Measurements from ENCODE around the gene FNDC3B. TPM values are rescaled to one million over a fixed set of nuclear protein-coding genes. Genes with fewer than 3 reads are reported as not detected.

FNDC3B gene
- total RNA-seq, 4 donors from 2014 or later = 59.8 to 72.6 (median 65.6) TPM

DNA sequence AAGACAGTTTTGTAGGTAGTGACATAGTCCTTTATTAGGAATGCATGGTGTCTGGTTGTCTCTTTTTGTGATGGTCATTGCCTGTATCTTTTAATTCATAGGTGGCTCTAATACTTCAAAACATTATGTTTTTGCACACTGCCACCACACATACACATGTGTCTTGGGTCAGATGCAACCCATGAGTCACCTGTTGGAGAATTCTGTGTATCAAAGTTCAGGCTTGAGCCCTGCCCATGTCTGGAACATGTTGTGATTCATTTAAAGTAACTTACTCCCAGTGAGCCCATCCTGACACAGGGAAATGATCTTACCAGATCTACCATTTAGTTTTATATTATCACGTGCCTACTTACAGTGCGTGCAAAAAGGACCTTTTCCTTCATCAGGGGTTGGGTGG, 266.2 kb downstream of the FNDC3B start:
- no peaks in the 10 kb centered on the region for H3K27me3 ChIP-seq
- H3K9me3 ChIP-seq = no peaks in the 10 kb centered on the region
- intact Hi-C loops (cut with DNase I) = no loop called here
- H3K4me3 ChIP-seq = no peak overlapping the region
- H3K27ac ChIP-seq (replicated peaks in 1 of 4) = no peak overlapping the region
- peaks cover 0 to 11% (median 4%) of the 10 kb centered on the region in 4 donors for H3K4me1 ChIP-seq
- peaks cover 9 to 68% (median 36%) of the 10 kb centered on the region in 4 donors for H3K36me3 ChIP-seq
- no peak for DNase-seq (ENCODE audit: extremely low spot score)
- 89% methylated on average over 2 of the region's 2 CpGs for WGBS
- TF ChIP-seq EP300 (IDR thresholded peaks at IDR 0.05) (no peak), CTCF (IDR thresholded peaks at IDR 0.05) (no peak), POLR2A (IDR thresholded peaks at IDR 0.05; ENCODE audit: low read depth) (no peak), POLR2AphosphoS5 (IDR thresholded peaks at IDR 0.05) (no peak)

DNA sequence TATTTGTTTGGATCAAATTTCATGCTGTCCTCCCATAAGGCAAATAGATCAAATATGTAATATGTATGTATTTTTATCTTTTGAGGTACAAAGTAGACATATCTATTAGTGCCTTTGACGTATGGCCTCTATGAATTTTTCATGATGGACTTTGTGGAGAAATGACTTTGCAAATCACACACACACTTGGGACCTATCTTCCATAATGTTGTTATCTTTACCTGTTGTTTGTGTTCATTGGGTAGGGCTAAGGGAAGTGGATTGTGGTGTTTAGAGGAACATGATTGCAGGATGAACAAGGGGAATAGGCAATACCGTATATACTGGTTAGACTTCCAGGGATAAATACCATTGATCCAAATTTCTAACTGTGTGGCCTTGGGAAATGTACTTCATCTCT, 266.6 kb downstream of the FNDC3B start:
- H3K4me3 ChIP-seq = no peak overlapping the region
- H3K36me3 ChIP-seq = peaks cover 11 to 68% (median 40%) of the 10 kb centered on the region in 4 donors
- H3K4me1 ChIP-seq = peaks cover 0 to 11% (median 4%) of the 10 kb centered on the region in 4 donors
- no peak for TF ChIP-seq POLR2AphosphoS5 (IDR thresholded peaks at IDR 0.05)
- no peak for TF ChIP-seq CTCF (IDR thresholded peaks at IDR 0.05)
- TF ChIP-seq POLR2A (IDR thresholded peaks at IDR 0.05; ENCODE audit: low read depth) = no peak
- TF ChIP-seq EP300 (IDR thresholded peaks at IDR 0.05) = no peak
- DNase-seq (ENCODE audit: extremely low spot score) = no peak
- 98% methylated on average over 2 of the region's 2 CpGs for WGBS
- no peaks in the 10 kb centered on the region for H3K27me3 ChIP-seq
- H3K27ac ChIP-seq (replicated peaks in 1 of 4) = no peak overlapping the region
- no peaks in the 10 kb centered on the region for H3K9me3 ChIP-seq
- intact Hi-C loops (cut with DNase I) = no loop called here

- Histone ChIP-seq H3K27me3 (no peaks in the 10 kb centered on the region), H3K4me1 (peaks cover 3 to 16% (median 5%) of the 10 kb centered on the region in 4 donors), H3K27ac (replicated peaks in 1 of 4) (no peak overlapping the region), H3K4me3 (no peak overlapping the region), H3K9me3 (no peaks in the 10 kb centered on the region), H3K36me3 (peaks cover 17 to 71% (median 48%) of the 10 kb centered on the region in 4 donors)
- WGBS = 96% methylated on average over 5 of the region's 5 CpGs
- TF ChIP-seq POLR2AphosphoS5 (IDR thresholded peaks at IDR 0.05) (no peak), CTCF (IDR thresholded peaks at IDR 0.05) (no peak), EP300 (IDR thresholded peaks at IDR 0.05) (no peak), POLR2A (IDR thresholded peaks at IDR 0.05; ENCODE audit: low read depth) (no peak)
- intact Hi-C loops (cut with DNase I) = no loop called here
- DNase-seq (ENCODE audit: extremely low spot score) = no peak
These were observed 267.8 kb downstream of the FNDC3B start for GRCh38 chr3:172307141-172307560.

DNA sequence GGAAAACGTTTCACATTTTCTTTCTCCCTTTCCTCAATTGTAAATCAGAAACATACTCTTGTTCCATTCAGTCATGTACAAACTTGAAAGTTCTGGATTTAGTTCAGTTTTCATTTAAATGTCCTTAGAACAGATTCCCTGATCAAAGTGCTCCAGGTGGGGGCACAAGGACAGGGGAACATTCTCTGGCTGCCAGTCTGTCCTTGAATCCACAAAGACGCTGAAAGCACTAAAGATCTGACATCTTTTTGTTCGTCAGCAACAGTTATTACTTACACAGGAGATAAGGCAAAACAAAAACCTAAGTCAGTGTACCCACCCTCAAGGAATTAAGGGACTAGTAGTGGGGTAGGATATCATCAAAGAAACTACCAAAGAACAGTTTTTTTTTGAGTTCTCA, 269.7 kb downstream of the FNDC3B start:
- DNase-seq (ENCODE audit: extremely low spot score) = no peak
- H3K27ac ChIP-seq (replicated peaks in 1 of 4) = no peak overlapping the region
- 73% methylated on average over 3 of the region's 3 CpGs for WGBS
- no peak for TF ChIP-seq POLR2A (IDR thresholded peaks at IDR 0.05; ENCODE audit: low read depth)
- no peak for TF ChIP-seq POLR2AphosphoS5 (IDR thresholded peaks at IDR 0.05)
- TF ChIP-seq EP300 (IDR thresholded peaks at IDR 0.05) = no peak
- TF ChIP-seq CTCF (IDR thresholded peaks at IDR 0.05) = no peak
- peaks cover 7 to 23% (median 23%) of the 10 kb centered on the region in 4 donors for H3K4me1 ChIP-seq
- H3K4me3 ChIP-seq = no peak overlapping the region
- intact Hi-C loops (cut with DNase I) = no loop called here
- no peaks in the 10 kb centered on the region for H3K27me3 ChIP-seq
- peaks cover 17 to 81% (median 51%) of the 10 kb centered on the region in 4 donors for H3K36me3 ChIP-seq
- no peaks in the 10 kb centered on the region for H3K9me3 ChIP-seq

Measured in esophagus muscularis mucosa (tissue), 4 donors.